ENCODE data around the gene CDADC1.
"Not testable (repeated sequence)": the region's sequence is repeated elsewhere in the genome, so short reads cannot be mapped to it uniquely, and the experiment has no call there.

Gene CDADC1

DNA sequence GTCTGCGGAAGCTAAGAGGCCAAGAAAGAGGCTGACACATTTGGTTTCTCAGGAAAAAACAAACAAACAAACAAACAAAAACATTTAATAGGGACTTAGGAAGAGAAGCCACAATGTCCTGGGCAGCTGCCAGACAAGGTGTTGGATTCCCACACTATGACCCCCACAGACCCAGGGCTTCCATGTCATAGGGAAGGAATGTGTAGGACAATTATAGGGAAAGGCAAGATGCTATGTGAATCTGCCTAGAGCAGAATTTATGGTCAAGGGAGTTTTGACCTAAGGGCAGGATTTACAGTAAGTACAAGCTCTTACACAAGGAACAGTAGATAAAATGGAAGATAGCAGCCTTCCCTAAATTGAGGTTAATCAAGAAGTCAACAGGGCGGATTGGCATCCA, 9.1 kb upstream of the CDADC1 start:
- no peak for DNase-seq (ENCODE audit: low read depth)

DNA sequence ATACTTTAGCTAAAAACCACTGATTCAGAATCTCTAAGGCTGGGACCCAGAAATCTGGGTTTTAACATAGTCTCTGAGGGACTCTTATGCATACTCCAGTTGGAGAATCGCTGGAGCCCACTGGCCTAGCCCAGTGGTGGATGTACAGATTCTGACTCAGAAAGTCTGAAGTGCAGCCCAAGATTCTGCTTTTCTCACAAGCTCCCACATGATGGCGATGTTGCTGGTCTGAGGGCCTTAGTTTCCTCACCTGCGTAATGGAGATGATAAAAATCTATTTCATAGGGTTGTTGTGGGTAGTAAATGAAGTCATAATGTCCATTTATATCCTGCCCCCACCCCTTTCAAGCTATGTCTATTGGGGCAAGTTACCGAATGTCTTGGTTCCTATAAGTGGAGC, 7.7 kb upstream of the CDADC1 start:
- no peak for DNase-seq (ENCODE audit: low read depth)

DNA sequence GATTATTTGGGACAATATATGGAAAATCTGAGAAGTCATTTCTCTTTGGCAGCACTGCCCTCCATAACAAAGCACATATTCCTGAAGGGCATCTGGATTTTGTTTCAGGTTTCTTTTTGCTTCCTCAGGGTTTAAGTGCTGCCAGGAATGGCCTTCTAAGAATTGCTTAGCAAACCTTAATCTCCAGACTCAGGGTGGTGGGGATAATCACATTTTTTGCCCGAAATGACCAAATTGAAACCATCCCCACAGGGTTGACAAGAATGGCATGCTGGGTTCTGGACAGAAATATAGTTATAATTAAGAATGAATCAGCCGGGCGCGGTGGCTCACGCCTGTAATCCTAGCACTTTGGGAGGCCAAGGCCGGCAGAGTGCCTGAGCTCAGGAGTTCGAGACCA, 6.4 kb upstream of the CDADC1 start:
- no peak for DNase-seq (ENCODE audit: low read depth)

DNA sequence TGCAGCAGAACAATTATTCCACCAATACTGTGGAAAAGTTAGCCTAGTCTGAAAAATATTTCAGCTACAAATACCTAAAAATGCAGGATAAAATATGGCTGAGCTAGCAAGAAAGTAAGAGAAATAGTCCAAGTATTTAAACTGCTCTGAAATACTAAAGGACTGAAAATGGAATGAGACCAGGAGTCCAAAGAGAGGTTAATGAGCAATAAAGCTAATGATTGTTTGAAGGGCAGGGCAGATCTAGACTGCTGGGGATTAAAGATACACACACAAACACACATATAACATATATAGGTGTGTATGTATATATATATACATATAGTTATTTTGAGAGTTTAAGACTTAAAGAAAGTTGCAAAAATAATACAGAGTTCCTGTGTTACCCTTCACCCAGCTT, 2.6 kb upstream of the CDADC1 start:
- DNase-seq (ENCODE audit: low read depth), result no peak

DNA sequence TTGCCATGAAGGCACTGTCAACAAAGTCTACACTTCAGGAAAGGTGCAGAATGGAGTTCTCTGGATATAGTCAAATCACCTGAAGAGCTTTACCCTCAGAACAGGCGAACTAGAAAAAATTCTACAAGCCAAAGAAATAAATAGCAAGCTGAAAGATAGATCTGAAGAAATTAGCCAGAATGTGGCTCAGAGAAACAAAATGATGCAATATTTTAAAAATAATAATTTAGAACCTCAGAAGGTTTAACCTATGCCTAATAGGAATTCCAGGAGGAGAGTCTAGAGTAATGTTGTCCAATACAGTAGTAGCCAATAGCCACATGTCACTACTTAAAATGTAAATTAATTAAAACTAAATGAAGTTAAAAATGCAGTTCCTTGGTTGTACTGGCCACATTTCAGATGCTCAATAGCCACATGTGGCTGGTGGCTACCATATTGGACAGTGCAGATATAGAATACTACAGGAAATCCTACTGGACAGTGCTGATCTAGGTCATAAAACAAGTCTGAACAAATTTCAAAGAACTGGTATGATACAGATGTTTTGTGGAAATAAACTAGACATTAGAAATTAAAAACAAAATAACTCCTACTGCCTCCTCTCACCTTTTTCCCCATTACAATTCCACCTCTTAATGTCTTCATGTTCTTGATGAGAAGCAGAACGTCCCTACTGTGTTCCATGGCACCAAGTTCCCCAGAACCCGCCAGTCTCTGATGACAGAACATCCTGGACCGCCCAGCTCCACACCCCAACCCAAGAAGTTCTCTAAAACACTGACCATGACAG, 679 bp upstream of the CDADC1 start:
- DNase-seq (ENCODE audit: low read depth), result no peak

DNA sequence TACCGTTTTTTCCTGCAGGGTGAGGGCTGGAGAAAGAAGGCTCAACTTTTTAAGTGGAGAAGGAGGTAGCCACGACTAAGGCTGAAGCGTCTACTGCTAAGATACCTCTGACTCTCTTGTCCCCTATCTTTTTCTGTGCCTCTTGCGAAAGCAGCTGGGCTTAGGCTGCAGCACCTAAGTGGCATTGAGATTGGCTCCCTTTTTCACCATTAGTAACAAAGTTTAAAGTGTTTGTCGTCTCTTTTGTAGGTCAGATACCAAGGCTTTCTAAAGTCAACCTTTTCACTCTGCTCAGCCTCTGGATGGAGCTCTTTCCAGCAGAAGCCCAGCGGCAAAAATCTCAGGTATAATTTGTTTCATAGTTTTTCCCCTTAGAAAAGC, 887 bp downstream of the CDADC1 start:
- no peak for DNase-seq (ENCODE audit: low read depth)

DNA sequence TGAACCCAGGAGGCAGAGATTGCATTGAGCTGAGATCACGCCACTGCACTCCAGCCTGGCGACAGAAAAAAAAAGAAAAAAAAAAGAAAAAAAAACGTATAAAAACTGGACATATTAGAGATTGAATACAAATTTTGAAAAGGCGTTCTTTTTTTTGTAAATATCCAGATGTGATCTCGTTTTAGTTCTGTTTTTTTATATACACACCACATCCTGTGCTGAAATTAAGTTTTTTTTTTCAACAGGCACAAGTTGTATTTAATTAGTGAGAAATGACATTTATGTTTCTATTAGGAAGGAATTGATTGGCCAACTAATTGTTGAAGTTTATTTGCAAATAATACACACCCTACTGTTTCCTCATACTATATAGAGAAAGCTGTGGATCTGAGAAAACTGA, 3.6 kb downstream of the CDADC1 start:
- DNase-seq (ENCODE audit: low read depth), result no peak

DNA sequence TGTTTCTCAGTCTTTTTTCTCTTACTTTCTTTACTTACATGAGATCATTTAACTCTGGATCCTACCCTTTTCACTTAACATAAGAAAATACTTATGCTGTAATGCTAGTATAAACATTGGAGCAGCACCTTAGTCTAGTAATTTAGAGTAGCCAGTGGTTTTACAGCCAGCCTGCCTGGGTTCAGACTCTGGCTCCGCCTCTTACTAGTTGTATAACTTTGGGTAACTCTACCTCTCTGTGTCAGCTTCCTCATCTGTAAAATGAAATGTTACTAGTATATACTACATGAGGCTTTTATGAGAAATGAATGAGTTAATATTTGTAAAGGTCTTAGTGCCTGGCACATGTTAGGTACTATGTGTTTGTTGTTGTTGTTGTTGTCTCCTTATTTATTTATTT, 5.6 kb downstream of the CDADC1 start:
- DNase-seq (ENCODE audit: low read depth), result no peak

DNA sequence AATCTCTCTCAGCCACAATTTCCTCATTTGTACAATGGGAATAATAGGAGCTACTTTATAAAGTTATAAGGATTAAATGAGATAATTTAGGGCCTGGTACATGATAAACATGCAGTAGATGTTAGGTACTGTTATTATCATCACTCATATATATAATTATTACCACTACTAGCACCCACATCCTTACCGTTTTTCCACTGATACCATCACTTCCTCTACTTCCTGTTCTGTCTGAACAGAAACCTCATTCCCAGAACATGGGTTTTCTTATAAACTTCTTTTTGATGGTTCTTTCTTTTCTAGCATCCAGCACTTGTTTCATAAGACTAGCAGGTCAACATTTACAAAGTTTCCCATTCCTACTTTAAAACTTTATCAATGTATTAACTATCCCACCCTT, 6.3 kb downstream of the CDADC1 start:
- no peak for DNase-seq (ENCODE audit: low read depth)

DNA sequence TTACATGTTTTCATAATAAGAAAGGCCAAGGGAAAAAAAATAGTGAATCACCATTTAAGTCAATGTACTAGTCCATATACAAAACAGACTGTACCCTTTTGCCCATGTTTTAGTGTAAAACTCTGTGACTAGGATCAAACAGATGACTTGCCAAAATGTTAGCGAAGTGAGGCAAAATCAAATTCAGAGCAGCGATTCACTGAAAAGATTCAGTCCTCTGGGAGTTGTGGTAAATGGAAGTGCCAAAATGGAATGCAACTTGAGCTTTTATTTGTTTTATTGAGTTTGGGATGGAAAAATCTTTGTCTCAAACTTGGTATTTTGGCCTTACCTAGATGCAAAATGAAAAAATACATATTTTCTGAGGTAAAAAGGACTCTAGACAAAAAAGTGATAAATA, 9.1 kb downstream of the CDADC1 start:
- DNase-seq (ENCODE audit: low read depth), result no peak

DNA sequence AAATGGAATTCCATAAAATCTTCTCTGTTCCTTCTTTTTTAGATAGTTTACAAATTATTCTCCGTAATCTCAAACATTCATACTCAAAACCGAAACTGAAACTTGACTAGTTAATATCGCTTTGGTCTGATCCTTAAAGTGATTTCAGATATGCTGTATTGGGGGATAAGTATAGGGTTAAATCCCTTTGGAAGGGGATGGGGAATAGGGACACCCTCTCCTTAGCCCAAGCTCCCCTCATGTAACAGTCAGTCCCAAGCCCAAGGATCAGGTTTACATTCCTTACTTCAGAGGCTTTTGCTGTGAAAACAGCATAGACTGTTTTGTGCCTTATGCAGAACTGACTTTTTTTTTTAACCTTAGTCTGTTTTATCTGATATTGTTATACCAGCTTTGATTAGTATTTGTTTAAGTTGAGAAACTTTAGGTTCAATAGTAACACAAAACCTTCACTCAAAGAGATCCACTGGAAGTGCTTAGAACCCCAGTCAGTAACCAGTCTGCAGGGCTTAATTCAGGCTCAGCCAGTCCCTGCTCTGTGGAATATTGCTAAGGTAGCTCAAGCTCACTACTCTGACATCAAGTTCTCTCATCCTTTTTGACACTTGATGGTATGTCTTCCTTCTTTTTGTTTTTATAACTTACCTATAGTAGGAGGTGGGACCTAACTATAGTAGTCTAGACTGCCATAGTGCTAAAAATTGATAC, 10.5 kb downstream of the CDADC1 start:
- DNase-seq (ENCODE audit: low read depth), result no peak

DNA sequence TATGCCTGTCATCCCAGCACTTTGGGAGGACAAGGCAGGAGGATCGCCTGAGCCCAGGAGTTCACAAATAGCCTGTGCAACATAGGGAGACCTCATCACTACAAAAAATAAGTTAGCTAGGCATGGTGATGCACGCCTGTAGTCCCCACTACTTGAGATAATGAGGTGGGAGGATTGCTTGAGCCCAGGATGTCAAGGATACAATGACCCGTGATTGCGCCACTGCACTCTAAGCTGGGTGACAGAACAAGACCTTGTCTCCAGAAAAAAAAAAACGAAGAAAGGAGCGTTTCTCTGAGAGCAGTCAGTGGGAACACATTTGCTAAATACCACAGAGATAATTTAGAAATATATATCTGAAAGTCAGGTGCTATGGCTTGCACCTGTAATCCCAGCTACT, 11.9 kb downstream of the CDADC1 start:
- DNase-seq (ENCODE audit: low read depth), result no peak

DNA sequence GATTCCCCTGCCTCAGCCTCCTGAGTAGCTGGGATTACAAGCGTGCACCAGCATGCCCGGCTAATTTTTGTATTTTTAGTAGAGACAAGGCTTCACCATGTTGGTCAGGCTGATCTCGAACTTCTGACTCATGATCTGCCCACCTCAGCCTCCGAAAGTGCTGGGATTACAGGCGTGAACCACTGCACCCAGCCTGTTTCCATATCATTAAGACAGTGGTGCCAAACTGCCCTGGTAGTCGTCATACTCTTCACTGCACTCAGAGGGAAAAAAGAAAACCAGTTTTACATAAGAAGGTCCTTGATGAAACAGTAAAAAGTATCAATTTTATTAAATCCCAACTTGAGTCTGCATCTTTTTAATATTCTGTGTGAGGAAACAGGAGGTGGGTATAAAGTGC, 14.9 kb downstream of the CDADC1 start:
- DNase-seq (ENCODE audit: low read depth), result no peak

DNA sequence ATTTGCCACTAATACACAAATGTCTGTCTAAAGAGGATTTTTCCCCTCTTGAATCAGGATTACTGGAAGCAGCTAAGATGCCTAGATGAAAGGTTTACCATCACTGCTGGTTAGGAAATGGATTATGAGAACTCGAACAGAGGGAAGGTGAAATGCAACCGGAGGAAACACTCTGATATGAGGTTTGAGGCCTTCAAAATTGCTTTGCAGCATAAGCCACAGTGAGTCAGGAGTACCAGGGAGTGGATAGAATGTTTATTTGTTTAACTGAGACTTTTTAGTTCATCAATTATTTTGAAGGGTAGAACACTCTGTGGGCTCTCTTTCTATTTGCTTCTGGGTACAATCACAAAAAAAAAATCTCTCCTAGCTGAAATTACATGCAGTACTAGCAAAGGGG, 18.1 kb downstream of the CDADC1 start:
- DNase-seq (ENCODE audit: low read depth), result no peak

DNA sequence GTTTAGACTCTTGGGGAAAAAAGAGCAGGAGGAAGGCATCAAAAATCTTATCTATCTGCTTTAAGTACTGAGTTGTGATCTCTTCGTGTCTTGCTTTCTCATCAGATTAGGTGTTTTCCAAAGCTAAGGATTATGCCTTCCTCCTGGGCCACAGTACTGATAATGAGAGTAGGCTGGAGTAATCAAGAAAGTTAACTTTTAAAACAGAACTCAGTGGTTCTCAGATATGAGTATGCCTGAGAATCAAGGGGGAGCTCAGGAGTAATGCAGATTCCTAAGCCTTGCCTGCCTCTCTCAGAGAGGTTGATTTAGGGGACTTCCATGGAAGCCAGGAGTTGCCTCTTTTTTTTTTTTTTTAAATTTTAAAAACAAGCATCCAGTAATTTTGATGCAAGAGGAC, 23.5 kb downstream of the CDADC1 start:
- no peak for DNase-seq (ENCODE audit: low read depth)

DNA sequence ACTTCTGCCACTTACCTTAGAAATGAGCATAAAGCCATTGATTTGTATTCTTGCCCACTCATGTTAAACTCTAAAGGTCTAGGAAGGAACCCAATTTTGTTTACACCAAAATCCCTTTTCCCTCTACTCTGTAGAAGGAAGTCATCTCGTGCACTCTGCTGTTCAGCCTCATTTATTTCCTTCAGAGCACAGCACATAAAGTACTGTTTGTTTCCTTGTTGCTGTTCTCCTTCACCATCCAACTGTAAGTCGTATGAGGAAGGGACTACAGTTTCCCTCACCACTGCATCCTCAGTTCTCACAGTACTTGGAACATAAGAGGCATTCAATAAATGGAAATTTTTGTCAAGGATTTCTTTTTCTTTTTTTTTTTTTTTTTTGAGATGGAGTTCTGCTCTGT, 24.6 kb downstream of the CDADC1 start:
- DNase-seq (ENCODE audit: low read depth), result no peak

DNA sequence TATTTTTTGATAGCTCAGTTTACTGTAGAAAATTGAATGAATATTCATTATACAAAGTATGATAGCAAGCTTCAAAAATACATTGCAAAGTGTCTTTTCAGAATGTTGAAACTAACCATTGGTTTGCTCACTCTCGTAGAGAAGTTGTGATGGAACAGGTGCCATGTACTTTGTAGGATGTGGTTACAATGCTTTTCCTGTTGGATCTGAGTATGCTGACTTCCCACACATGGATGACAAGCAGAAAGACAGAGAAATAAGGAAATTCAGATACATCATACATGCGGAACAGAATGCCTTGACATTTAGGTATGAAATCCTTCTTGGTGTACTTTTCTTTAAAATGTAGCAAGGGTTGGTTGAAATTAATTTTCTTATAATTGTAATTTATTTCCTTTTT, 30.5 kb downstream of the CDADC1 start:
- DNase-seq (ENCODE audit: low read depth), result no peak

DNA sequence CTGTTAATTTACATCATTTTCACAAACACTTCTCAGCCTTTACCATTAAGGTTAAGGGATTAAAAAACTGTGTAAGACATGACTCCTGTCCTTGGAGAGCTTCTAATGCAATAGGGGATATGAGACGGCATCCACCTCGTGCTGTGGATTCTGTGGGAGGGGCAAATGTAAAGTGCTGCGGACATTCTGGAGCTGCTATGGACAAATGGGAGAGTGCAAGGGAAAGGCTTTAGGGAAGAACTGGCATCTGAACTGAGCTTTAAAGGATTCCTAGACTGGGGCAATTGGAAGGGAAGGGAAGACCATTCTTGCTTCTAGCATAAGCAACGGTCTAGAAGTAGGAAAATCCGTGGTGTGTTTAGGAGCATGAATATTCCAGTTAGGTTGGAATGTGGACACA, 31.4 kb downstream of the CDADC1 start:
- DNase-seq (ENCODE audit: low read depth), result no peak

DNA sequence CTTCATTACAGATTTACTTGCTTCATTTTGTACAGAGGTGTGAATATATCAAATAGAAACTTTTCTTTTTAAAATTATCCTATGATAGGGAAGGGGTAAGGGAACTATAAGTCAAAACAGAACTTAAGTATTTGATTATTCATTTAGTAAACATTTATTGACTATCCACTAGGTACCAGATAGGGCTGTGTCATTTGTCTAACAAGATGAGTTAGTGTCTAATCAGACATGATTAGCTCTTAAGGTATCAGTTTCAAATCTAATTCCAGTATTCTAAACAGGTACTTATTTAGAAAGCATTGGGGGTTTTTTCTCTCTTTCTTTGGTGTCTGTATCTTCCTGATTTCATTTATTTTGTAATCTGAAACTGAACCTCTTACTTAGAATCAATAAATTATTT, 32.2 kb downstream of the CDADC1 start:
- no peak for DNase-seq (ENCODE audit: low read depth)

DNA sequence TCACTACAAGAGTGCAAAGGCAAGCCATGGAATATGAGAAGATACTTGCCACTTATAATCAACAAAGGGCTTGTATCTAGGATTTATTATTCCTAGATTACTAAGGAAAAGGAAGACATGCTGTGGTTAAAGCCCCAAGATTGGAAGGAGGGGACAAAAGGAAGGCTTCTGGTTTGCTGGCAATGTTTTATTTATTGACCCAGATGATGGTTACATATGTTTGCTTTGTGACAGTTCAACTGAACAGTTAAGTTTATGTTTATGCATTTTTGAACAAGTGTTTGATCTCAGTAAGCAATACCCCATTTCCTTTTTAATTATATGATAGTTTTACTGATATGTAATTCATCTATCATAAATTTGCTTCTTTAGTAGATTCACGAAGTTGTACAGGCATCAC, 40.3 kb downstream of the CDADC1 start:
- no peak for DNase-seq (ENCODE audit: low read depth)

DNA sequence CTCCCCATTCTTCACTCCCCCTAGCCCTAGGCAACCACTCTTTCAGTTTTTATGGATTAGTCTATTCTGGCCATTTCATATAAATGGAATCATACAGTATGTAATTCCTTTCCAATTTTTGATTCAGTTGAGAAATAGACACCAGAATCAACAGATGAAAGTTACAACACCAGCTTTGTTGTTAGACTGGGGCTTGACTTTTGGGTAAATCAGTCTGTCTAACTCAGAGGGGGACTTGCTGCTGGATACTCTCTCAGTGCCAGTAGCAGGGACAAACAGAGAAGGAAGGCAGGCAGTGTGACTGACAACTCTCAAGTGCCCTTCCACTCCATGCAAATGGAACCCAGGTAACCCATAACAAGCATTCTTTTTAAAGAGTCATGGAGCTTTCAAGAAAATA, 40.7 kb downstream of the CDADC1 start:
- no peak for DNase-seq (ENCODE audit: low read depth)

DNA sequence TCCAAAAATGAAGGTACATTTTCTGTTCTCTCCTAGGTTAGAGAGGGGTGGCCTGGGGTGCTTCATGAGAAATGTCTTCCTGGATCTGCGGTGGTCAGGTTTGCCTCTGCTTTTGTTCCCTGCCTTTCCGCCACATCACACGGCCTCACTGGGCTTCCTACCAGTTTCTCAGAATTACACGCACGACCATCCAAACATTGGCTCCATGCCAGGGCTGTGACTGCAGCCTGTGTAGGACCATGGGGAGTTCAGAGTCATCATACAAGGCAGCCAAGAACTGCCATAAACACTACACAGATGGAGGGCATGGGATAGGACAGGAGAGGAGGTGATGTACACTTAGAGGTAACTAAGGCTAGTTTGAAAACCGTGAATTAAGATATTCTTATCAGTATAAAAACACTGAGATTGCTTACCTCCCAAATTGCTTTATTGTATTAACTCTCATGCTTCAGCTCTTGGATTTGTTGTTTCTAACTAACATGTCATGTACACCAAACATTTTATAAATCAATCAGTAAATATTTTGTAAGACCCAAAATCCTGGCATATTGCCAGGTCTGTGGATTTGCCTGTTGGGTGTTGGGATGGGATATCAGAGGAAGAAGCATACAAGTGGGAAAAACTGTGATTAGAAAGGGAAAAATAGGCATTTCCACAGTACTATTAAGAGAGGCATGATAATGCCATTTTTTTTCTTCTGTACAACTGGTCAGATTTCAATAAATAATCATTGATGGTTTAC, 45.2 kb downstream of the CDADC1 start:
- DNase-seq (ENCODE audit: low read depth), result no peak

DNA sequence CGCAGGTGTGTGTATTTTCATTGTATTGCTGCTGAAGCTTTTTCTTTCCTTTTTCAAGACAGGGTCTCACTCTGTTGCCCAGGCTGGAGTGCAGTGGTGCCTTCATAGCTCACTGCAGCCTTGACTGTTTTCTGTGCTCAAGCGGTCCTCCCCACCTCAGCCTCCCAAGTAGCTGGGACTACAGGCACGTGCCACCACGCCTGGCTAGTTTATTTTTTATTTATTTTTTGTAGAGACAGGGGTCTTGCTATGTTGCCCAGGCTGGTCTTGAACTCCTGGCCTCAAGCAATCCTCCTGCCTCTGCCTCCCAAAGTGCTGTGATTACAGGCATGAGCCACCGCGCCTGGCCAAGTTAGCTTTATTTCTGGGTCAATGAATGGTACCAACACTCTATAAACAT, 47.0 kb downstream of the CDADC1 start:
- not testable (repeated sequence) for DNase-seq (ENCODE audit: low read depth)

All from HS-27A (cell line).